HG03457 (cell line): Measurements from ENCODE around the gene TSSC4.

Experiments used
- ATAC-seq: cut with Tn5 transposase; IDR thresholded peaks from one replicate; pipeline ENCODE4 v1.9.1; 2021; ENCODE audit warnings: moderate number of reproducible peaks; ENCODE audit not compliant: unreplicated experiment

Gene TSSC4

DNA sequence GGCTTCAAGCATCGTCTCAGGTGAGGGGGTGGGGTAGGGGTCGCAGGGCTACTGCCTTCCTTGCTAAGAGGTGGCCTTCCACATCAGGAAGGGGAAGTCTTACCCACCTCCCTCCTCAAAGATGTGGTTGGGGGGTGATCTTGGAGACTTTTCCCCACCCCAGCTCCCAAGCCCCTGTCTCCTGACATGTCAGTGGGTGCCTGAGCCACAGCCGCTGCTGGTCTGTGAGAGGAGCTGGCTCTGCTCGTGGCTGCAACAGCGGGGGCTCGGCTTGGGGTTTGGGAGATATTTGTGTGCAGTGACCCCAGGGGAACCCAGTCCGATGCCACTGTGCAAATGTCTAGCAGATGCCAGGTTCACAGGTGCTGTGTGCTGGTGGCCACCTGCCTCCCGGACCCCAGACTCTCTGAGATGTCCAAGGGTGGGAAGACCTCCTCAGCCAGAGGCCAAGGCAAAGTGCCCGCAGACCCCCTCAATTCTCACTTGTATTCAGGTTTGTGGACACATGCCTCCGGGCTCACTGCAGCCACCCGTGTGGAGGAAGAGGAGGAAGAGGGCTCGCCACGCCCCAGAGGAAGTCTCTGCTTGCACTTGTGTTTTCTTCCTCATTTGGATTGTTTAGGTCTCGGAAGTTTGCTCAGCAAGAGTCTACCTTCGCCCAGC lies 46.2 kb downstream of the TSSC4 start:
- no peak for ATAC-seq

DNA sequence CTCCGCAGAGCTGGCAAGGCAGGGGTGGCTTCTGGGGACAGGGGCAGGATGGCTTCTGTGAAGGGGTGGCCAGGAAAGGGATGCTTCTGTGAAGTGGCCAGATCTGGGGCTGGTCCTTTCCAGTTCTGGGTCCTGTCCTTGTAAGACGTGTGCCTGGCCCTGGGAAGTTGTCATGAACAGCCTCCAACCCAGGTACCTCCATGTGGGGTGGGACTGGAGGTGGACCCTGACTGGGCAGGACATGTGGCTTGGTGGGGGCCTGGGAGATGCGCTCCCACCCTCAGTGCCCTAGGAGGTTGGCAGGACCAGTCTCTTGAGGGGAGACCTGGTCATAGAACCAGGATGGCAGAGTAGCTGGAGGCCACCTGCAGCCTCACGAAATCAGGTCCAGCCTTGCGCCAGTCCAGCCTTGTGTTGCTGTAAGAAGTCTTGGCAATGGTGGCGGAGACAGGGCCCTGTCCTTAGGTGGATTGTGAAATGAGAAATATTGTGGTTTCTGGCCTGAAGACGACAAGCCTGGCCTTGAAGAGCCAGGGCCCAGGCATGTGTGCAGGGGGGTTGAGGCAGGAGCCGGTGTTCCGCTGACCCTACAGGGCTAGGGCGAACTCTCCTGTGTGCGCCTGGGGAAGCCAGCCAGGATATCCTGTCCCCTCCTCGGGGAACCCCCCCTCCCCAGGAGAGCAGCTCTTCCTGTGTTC lies 46.9 kb downstream of the TSSC4 start:
- ATAC-seq = no peak

DNA sequence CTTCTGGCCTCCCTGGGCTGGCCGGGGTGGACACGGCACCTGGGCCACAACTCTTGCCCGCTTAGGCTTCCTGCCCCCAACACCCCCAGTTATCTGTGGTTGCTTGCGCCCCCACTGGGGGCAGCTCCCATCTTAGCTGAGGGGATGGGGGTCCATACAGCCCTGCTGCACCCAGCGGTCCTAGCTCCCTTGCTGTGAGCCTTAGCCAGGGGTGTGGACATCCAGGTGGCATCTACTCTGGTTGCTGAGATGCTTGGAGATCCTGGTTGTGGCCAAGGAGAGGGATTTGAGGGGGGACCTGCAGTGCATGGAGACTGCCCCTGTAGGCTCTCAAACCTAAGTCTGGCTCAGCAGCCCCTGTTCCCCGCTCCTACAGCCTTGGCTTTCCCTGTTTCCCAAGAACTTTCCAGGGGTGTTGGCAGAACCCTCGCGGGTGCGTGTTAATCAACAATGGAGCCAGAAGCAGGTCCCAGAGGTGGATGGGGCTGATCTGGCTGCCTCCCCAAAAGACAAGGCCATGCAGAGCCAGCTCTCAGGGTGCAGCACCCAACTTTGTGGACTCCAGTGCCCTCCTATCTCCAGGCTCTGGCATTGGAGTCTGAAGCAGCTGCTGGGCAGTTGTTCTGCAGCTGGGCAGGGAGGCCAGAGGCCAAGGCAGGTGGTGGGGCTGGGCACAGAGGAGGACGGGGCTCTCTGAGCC lies 47.6 kb downstream of the TSSC4 start:
- no peak for ATAC-seq

DNA sequence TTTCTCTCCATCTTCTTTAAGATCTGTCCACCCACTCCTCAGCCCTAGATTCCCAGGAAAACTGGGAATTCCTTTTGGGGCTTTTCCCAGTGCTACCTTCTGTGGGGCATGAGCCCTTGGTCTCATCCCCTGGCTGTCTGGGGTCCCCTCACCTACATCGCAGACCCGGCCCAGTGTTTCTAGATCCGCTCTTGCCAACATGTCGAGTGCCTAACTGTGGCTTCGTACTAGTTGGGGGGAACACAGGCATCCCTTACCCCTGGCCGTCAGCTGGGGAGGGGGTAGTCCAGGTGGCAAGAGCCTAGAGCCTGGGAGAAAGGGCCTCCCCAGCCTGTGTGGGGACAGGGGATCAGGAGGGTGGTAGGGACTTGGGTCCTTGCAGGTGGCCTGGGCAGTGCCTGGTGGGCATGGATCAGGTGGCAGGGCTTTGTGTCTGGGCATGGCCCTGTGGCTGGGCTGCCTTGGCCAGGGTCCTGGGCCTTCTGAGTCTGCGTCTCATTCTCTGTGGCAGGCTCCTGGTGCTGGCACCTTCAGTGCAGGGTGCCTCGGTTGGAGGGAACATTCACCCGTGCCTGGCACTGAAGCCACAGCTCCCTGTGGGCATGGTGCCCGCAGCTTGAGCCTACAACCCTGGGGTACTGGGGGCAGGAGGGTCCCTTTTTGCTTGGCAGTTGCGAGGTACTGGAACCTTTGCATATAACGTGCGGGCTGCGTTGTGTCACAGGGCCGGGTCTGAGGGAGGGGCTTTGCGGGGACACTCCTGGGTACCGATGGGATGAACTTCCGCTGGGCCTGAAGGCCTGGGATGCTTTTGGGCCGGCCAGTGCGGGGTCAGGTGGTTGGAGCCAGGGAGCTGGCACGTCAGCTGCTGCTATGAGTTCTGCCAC lies 48.4 kb downstream of the TSSC4 start:
- no peak for ATAC-seq

DNA sequence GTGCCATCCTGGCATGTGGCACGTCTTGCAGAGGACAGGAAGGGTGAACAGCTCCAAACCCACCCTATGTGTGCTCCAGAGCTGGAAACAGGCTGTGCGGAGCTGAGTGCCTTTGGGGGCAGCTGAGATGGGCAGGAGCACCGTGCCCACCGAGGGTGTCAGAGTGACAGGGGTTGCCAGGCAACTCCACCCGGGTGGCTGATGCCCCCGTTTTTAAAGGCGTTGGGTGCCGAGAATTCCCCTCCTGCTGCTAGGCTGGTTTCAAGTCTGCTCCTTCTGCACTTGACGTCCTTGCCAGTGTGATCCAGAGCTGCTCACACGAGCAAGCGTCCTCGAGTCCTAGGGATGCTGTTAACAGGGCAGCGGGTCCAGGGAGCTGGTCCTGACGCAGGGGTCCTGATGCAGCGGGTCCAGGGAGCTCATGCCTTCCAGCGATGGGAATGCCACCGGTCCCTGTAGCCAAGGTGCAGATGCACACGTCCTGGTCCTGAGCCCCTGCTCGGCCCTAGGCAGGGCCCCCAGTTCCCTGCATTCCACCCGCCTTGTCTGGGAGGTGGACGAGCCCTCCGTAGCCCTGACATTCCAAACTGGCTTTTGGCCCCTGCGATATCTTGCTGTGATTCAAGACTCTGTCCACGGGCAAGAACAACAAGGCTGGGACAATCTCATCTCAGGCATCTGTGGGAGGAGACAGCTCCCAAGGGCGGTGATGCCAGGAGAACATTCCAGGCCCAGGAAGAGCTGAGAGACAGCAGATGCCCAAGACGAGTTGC lies 49.2 kb downstream of the TSSC4 start:
- ATAC-seq = no peak

DNA sequence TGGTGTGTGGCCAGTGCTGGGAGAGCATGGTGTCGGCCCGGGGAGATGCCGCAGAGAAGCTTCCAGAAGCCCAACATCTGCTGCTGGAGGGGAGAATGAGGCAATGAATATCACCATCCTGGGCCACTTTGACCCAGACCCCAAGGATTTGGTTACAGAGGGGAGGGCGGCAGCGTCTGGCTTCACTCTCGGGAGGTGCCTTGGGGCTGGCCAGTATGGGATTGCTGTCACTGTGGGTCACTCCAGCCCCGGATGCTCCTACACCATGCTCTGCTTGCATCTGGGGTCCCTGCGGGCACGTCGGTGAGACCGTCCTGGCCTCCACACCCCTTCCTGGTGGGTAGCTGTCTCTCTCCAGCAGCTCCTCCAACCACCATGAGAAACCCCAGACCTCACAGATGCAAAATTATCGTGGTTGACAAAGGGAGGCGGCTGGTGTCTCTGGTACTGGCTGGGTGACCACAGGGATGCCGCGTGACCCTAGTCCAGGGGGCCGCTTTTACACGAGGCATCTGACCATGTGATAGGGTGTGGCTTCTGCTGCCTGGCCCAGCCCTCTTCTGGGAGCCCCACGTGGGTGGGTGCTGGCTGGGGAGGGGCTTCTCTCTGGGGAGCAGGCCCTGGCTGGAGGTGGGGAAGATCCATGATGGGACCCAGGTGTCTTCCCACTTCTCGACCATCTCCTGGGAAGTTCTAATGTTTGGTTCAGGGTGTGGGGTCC lies 49.9 kb downstream of the TSSC4 start:
- ATAC-seq = no peak

DNA sequence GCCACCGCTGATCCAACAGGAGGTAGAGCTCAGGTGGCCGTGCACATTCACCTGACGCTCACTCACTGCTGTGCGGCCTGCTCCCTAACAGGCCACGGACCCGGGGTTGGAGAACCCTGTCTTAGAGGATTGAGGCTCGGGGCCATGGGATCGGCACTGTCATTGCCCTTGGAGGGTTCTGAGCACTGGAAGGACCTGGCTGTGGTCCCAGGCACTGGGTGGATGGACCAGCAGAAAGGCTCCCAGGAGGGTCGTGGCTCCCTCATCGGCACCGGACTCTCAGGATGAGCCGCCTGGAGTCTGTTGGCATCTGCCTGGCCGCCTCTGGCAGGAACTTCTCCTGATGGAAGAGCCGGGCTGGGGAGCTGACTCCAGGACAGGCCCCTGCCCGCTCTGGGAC lies 50.8 kb downstream of the TSSC4 start:
- no peak for ATAC-seq

DNA sequence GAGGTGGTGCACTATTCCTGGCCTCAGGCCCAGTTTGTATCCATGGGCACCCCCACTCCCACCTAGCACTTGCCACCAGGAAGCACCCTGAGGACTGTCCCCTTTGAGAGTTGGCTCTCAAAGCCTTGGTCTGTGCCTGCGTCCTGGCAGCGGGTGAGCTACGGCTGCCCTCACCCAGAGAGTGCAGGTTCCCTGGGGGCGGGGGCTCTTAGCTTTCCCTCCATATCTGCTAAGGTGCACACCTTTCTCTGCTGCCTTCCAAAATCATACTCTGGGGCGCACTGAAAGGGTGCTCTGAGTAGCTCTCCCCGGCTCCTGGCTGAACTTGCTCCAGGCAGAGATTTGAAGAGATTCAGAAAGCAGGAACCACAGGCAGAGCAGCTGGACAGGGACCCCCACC lies 51.4 kb downstream of the TSSC4 start:
- ATAC-seq = no peak

DNA sequence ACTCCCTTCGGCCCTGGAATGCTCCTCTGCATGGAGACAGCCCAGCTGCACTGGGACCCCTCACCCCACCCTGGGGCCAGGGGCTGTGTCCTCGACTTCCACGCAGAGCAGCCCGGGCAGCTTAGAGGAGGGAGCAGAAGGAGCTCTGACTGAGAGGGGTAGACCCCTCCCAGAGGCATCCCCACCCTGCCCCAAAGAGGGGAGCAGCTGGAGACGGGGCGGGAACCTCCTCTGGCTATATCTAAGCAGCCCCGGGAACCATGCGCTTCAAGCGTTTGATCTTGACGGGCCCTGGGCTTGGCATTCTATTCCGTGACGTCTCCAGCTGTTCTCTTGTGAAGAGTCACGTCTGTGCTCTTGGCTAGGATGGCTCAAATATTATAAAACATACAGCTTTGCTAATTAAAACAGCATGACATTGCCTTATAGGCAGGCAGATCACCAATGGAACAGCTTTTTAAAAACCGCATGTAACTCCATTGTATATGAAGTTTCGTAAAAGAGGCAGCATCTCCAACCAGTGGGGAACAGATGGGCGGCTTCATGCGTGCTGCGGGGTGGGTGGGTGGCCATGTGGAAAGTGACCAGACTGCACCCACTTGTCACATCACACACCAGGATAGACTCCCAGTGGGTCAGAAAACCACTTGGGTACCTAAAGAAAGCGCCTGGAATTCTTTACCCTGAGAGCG lies 51.9 kb downstream of the TSSC4 start:
- no peak for ATAC-seq

DNA sequence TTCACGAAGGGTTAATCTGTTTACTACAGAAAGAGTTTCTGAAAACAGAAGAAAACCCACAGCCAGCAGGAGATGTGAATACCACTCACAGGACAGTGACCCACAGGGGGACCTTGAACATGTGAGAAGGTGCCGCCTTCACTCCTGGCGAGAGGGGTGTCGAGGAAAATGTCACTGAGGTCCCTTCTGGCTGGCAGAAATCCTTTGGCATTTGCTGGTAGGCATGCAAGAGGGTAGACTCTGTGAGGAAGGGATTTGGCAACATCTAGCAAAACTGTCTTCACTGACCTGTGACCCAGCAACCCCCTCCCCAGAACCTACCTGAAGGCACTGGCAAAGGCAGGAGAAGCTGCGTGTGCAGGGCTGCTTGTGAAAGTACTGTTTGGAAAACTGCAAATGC lies 52.9 kb downstream of the TSSC4 start:
- ATAC-seq = no peak
